ENCODE measurements around the gene ARID3A. TPM values are rescaled to one million over a fixed set of nuclear protein-coding genes. Genes with fewer than 3 reads are reported as not detected.

Gene ARID3A
- total RNA-seq, 1 experiment from 2014 or later = 116 TPM

GRCh38 chr19:896999-897398 lies 28.8 kb upstream of the ARID3A start:
- 0 out of 2 replicates have a peak, but pooled peaks cover 3% of the 10 kb centered on the region for H3K36me3 Mint-ChIP-seq
- H3K27me3 Mint-ChIP-seq (ENCODE audit: low read depth) = peaks cover 3% of the 10 kb centered on the region; the same call in 1 of the 2 replicates
- H3K9me3 Mint-ChIP-seq = no peaks in the 10 kb centered on the region
- H3K4me1 Mint-ChIP-seq = no peaks in the 10 kb centered on the region; the same call in 1 of the 2 replicates
- H3K4me3 Mint-ChIP-seq = no peak overlapping the region
- ChIA-PET POLR2A (no interaction called here), CTCF (interaction anchor here (1.2 to 1.4 kb wide), 2 partner anchors 19 to 25 kb away, joined by 3 to 7 read pairs; no protein-coding TSS in a partner anchor)
- DNase-seq (ENCODE audit: low spot score) (no peak), ATAC-seq (no peak)
- H3K27ac Mint-ChIP-seq = no peak overlapping the region
- TF ChIP-seq, protein P1, sequence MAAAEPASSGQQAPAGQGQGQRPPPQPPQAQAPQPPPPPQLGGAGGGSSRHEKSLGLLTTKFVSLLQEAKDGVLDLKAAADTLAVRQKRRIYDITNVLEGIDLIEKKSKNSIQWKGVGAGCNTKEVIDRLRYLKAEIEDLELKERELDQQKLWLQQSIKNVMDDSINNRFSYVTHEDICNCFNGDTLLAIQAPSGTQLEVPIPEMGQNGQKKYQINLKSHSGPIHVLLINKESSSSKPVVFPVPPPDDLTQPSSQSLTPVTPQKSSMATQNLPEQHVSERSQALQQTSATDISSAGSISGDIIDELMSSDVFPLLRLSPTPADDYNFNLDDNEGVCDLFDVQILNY (CRISPR knock-in tag; IDR thresholded peaks at IDR 0.05) = no peak
- TF ChIP-seq, protein P2, sequence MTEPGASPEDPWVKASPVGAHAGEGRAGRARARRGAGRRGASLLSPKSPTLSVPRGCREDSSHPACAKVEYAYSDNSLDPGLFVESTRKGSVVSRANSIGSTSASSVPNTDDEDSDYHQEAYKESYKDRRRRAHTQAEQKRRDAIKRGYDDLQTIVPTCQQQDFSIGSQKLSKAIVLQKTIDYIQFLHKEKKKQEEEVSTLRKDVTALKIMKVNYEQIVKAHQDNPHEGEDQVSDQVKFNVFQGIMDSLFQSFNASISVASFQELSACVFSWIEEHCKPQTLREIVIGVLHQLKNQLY (CRISPR knock-in tag; IDR thresholded peaks at IDR 0.05) = no peak
- no peak for TF ChIP-seq RELA (CRISPR knock-in tag; IDR thresholded peaks at IDR 0.05; ENCODE audit: borderline replicate concordance)
- no peak for TF ChIP-seq SP1 (CRISPR knock-in tag; conservative IDR thresholded peaks at IDR 0.05)
- no peak for TF ChIP-seq RORB (CRISPR knock-in tag; IDR thresholded peaks at IDR 0.05)

DNA sequence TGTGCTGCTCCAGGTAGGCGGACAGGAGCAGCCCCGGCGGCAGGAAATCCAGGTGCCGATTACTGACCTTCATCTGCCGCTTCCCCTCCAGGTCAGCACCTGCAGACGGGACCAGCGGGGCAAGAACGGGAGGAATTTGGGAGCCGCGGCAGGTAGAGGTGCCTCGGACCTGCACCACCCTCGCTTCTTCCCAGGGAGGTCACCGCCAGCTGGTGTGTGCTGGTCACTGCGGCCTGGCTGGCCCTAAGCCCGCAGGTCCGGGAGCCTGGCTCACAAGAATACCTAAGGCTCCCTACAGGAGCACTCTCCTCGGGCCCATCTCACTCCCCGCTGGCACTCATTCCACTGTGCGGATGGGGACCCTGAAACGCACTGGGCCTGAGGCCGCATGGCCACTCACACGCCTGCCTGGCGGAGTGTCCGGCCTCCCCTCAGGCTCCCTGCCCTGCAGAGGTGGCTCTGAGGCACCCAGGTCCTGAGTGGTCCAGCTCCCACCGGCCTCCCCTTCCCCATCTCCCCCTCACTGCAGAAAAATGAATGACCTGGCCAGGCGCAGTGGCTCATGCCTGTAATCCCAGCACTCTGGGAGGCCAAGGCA lies 28.3 kb upstream of the ARID3A start:
- Mint-ChIP-seq H3K27ac (no peak overlapping the region), H3K4me3 (no peak overlapping the region), H3K4me1 (no peaks in the 10 kb centered on the region; the same call in 1 of the 2 replicates), H3K36me3 (0 out of 2 replicates have a peak, but pooled peaks cover 3% of the 10 kb centered on the region), H3K9me3 (no peaks in the 10 kb centered on the region), H3K27me3 (ENCODE audit: low read depth) (peaks cover 3% of the 10 kb centered on the region; the same call in 1 of the 2 replicates)
- POLR2A ChIA-PET = no interaction called here
- CTCF ChIA-PET = interaction anchor here (1.2 to 1.4 kb wide), 2 partner anchors 20 to 25 kb away, joined by 3 to 7 read pairs; no protein-coding TSS in a partner anchor
- peak; percentile 66 for DNase-seq (ENCODE audit: low spot score)
- TF ChIP-seq CTCF (IDR thresholded peaks at IDR 0.05) (peak; percentile 23; the same call in 1 of the 2 replicates), ZNF219 (CRISPR knock-in tag; IDR thresholded peaks at IDR 0.05; ENCODE audit: borderline replicate concordance) (no peak)
- ATAC-seq = peak; percentile 20

DNA sequence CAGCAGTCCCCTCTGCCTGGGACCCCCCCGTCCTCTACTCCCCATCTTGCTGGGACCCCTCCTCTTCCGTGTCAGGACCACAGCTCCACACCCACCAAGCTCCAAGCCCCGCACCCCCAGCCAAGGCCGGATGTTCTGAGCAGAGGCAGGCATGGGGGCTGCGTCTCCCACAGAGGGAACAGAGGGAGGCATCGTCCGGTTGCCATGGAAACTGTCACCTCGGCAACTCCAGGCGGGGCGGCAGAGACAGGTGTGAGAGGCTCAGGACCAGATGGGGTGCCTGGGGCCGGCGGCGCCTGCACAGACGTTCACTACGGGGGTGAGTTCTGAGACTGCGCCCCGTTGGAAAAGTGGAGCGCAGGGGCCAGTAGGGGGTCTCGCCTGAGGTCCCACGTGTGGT lies 27.2 kb upstream of the ARID3A start:
- DNase-seq (ENCODE audit: low spot score) = peak; percentile 71
- no peak overlapping the region for H3K4me3 Mint-ChIP-seq
- peak; percentile 7; the same call in 1 of the 2 replicates for ATAC-seq
- no peak overlapping the region for H3K27ac Mint-ChIP-seq
- H3K27me3 Mint-ChIP-seq (ENCODE audit: low read depth) = no peaks in the 10 kb centered on the region
- ChIA-PET CTCF (interaction anchor here (0.6 kb wide), 1 partner anchor 190 kb away, joined by 5 read pairs; the partner anchor contains the start of gene PALM), POLR2A (interaction anchor here (0.7 kb wide), 1 partner anchor 27 kb away, joined by 4 read pairs; no protein-coding TSS in a partner anchor)
- H3K36me3 Mint-ChIP-seq = 0 out of 2 replicates have a peak, but pooled peaks cover 3% of the 10 kb centered on the region
- no peaks in the 10 kb centered on the region; the same call in 1 of the 2 replicates for H3K4me1 Mint-ChIP-seq
- H3K9me3 Mint-ChIP-seq = no peaks in the 10 kb centered on the region
- TF ChIP-seq, protein P3, sequence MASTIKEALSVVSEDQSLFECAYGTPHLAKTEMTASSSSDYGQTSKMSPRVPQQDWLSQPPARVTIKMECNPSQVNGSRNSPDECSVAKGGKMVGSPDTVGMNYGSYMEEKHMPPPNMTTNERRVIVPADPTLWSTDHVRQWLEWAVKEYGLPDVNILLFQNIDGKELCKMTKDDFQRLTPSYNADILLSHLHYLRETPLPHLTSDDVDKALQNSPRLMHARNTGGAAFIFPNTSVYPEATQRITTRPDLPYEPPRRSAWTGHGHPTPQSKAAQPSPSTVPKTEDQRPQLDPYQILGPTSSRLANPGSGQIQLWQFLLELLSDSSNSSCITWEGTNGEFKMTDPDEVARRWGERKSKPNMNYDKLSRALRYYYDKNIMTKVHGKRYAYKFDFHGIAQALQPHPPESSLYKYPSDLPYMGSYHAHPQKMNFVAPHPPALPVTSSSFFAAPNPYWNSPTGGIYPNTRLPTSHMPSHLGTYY (CRISPR knock-in tag; IDR thresholded peaks at IDR 0.05) = no peak
- TF ChIP-seq NR3C1 (CRISPR knock-in tag; conservative IDR thresholded peaks at IDR 0.05; ENCODE audit: low read depth) (no peak), NR1H2 (CRISPR knock-in tag; IDR thresholded peaks at IDR 0.05) (no peak), ESRRA (CRISPR knock-in tag; IDR thresholded peaks at IDR 0.05; ENCODE audit: borderline replicate concordance) (no peak), CREB1 (CRISPR knock-in tag; IDR thresholded peaks at IDR 0.05) (no peak), ZNF232 (CRISPR knock-in tag; IDR thresholded peaks at IDR 0.05) (no peak), TEAD4 (CRISPR knock-in tag; IDR thresholded peaks at IDR 0.05) (no peak), ZNF423 (CRISPR knock-in tag; IDR thresholded peaks at IDR 0.05) (no peak), ZBTB43 (CRISPR knock-in tag; IDR thresholded peaks at IDR 0.05) (no peak), TCF7 (CRISPR knock-in tag; IDR thresholded peaks at IDR 0.05; ENCODE audit: low read depth) (no peak), RELA (CRISPR knock-in tag; IDR thresholded peaks at IDR 0.05; ENCODE audit: borderline replicate concordance) (no peak)
- TF ChIP-seq, protein P4, sequence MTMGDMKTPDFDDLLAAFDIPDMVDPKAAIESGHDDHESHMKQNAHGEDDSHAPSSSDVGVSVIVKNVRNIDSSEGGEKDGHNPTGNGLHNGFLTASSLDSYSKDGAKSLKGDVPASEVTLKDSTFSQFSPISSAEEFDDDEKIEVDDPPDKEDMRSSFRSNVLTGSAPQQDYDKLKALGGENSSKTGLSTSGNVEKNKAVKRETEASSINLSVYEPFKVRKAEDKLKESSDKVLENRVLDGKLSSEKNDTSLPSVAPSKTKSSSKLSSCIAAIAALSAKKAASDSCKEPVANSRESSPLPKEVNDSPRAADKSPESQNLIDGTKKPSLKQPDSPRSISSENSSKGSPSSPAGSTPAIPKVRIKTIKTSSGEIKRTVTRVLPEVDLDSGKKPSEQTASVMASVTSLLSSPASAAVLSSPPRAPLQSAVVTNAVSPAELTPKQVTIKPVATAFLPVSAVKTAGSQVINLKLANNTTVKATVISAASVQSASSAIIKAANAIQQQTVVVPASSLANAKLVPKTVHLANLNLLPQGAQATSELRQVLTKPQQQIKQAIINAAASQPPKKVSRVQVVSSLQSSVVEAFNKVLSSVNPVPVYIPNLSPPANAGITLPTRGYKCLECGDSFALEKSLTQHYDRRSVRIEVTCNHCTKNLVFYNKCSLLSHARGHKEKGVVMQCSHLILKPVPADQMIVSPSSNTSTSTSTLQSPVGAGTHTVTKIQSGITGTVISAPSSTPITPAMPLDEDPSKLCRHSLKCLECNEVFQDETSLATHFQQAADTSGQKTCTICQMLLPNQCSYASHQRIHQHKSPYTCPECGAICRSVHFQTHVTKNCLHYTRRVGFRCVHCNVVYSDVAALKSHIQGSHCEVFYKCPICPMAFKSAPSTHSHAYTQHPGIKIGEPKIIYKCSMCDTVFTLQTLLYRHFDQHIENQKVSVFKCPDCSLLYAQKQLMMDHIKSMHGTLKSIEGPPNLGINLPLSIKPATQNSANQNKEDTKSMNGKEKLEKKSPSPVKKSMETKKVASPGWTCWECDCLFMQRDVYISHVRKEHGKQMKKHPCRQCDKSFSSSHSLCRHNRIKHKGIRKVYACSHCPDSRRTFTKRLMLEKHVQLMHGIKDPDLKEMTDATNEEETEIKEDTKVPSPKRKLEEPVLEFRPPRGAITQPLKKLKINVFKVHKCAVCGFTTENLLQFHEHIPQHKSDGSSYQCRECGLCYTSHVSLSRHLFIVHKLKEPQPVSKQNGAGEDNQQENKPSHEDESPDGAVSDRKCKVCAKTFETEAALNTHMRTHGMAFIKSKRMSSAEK (CRISPR knock-in tag; IDR thresholded peaks at IDR 0.05; ENCODE audit: borderline replicate concordance) = no peak
- TF ChIP-seq, protein P5, sequence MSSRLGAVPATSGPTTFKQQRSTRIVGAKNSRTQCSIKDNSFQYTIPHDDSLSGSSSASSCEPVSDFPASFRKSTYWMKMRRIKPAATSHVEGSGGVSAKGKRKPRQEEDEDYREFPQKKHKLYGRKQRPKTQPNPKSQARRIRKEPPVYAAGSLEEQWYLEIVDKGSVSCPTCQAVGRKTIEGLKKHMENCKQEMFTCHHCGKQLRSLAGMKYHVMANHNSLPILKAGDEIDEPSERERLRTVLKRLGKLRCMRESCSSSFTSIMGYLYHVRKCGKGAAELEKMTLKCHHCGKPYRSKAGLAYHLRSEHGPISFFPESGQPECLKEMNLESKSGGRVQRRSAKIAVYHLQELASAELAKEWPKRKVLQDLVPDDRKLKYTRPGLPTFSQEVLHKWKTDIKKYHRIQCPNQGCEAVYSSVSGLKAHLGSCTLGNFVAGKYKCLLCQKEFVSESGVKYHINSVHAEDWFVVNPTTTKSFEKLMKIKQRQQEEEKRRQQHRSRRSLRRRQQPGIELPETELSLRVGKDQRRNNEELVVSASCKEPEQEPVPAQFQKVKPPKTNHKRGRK (CRISPR knock-in tag; IDR thresholded peaks at IDR 0.05; ENCODE audit: borderline replicate concordance) = no peak

Measured in WTC11 (cell line).